ENCODE results near the gene CLEC11A.
"Not testable (repeated sequence)": the region's sequence is repeated elsewhere in the genome, so short reads cannot be mapped to it uniquely, and the experiment has no call there.

The CLEC11A gene

GRCh38 chr19:50763521-50763920, 40.4 kb downstream of the CLEC11A start:
- DNase-seq, result not testable (repeated sequence)

DNA sequence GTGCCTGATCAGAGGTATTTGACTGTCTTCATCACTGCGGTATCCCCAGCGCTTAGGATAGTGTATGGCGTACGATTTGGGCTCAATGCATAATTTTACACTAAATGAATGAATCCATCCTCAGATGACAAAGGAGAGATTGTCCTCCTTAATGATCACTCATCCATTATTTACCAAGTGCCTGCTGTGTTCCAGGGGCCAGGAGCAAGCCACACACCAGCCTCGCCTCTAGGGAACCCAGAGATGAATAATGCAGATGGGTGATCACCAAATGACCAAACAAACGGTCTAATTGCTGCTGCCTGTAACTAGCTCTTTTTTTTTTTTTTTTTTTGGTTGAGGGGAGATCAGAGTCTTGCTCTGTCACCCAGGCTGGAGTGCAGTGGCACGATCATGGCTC, 41.2 kb downstream of the CLEC11A start:
- DNase-seq, result no peak

- DNase-seq, result not testable (repeated sequence)
Measured at GRCh38 chr19:50766746-50767145, 43.6 kb downstream of the CLEC11A start.

DNA sequence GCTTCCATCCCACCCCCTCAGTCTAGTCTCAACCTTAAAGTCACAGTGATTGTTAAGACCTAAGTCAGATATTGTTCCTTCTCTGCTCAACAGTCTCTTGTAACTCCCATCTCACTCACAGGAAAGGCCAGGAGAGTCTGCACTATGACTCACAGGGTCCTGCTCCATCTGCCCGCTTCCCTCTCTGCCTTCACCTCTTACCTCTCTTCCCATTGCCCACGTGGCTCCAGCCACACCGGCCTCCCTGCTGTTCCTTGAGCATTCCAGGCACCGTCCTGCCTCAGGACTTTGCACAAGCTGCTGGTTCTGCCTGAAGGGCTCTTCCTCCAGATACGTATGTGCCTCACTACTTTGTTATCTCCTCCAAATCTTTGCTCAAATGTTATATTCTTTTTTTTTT, 44.1 kb downstream of the CLEC11A start:
- not testable (repeated sequence) for DNase-seq

GRCh38 chr19:50768277-50768676, 45.1 kb downstream of the CLEC11A start:
- DNase-seq, result no peak

GRCh38 chr19:50770164-50770563, 47.0 kb downstream of the CLEC11A start, which contains the start of gene GPR32:
TSS of gene GPR32 (plus strand) at chr19:50770464. CDS start at chr19:50770601, 137 bp downstream.
- DNase-seq, result not testable (repeated sequence)

GRCh38 chr19:50770888-50771287, 47.7 kb downstream of the CLEC11A start:
- no peak for DNase-seq

GRCh38 chr19:50772476-50772875, 49.3 kb downstream of the CLEC11A start:
- DNase-seq, result peak; percentile 10

GRCh38 chr19:50772912-50773311, 49.7 kb downstream of the CLEC11A start:
- not testable (repeated sequence) for DNase-seq

DNA sequence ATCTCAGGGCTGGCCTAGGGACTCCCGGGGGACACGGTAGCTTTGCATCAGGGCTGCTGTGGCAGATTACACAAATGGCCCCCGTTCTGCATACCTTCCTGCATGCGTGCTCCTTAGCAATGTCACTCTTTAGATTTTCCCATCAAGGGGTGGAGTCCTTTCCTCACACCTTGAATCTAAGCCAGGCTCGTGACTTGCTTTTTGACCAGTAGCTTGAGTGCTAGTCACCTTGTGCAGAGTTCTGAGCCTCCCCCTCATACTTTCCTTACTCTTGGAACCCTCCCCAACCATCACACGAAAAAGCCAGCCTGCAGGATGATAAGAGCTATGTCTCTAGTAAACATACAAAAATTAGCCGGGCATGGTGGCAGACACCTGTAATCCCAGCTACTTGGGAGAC, 50.3 kb downstream of the CLEC11A start:
- not testable (repeated sequence) for DNase-seq

Measured in inflammatory macrophage treated with lipopolysaccharide for 4 hours (primary cell).